GM12874 (cell line): ENCODE measurements around the gene PLD1.

Experiments
- CTCF ChIP-seq: IDR thresholded peaks from 2 replicates; pipeline ENCODE4 v1.5.1; 2011; ENCODE audit warnings: low read depth, mild to moderate bottlenecking, control low read depth, low read length, moderate library complexity; ENCODE audit not compliant: insufficient read depth

The PLD1 gene

GRCh38 chr3:171727288-171727687, 83.0 kb downstream of the PLD1 start:
- TF ChIP-seq CTCF: no peak

- no peak for TF ChIP-seq CTCF
Measured at GRCh38 chr3:171718493-171719185, 91.6 kb downstream of the PLD1 start.

GRCh38 chr3:171715155-171715554, 95.1 kb downstream of the PLD1 start:
- no peak for TF ChIP-seq CTCF

- no peak for TF ChIP-seq CTCF
Measured at GRCh38 chr3:171712171-171712938, 97.9 kb downstream of the PLD1 start.

- TF ChIP-seq CTCF: no peak
Measured at GRCh38 chr3:171711461-171712170, 98.7 kb downstream of the PLD1 start.

GRCh38 chr3:171710359-171710758, 99.9 kb downstream of the PLD1 start:
- TF ChIP-seq CTCF: no peak

GRCh38 chr3:171704814-171705213, 105.5 kb downstream of the PLD1 start:
- TF ChIP-seq CTCF: no peak
